Large intestine (tissue), 3 donors: ENCODE measurements around the gene LTBP1. TPM values are rescaled to one million over a fixed set of nuclear protein-coding genes. Genes with fewer than 3 reads are reported as not detected.

Experiments
- DNase-seq, 2 donors: peaks; one replicate each; pipeline versions ENCODE4 v3.0.0 to v3.0.0-alpha.2; 2013
- H3K27ac ChIP-seq: one replicate; pipeline ENCODE4 v1.5.1; 2013; ENCODE audit warnings: low read length
- H3K27me3 ChIP-seq: 2 replicates; pipeline ENCODE4 v1.6.1; 2013; ENCODE audit warnings: low read length; ENCODE audit not compliant: control insufficient read depth, insufficient read depth
- H3K36me3 ChIP-seq: 2 replicates; pipeline ENCODE4 v1.6.1; 2013; ENCODE audit warnings: low read length; ENCODE audit not compliant: control insufficient read depth, insufficient read depth
- H3K4me1 ChIP-seq: one replicate; pipeline ENCODE4 v1.6.1; 2013; ENCODE audit warnings: low read length; ENCODE audit not compliant: control insufficient read depth, insufficient read depth
- H3K4me3 ChIP-seq: one replicate; pipeline ENCODE4 v1.5.1; 2013; ENCODE audit warnings: low read length
- H3K9me3 ChIP-seq: one replicate; pipeline ENCODE4 v1.6.1; 2013; ENCODE audit warnings: mild to moderate bottlenecking, low read depth, low read length, moderate library complexity; ENCODE audit not compliant: control insufficient read depth
- WGBS: methylation state at CpG from one replicate; pipeline ENCODE4 v1.1.5; 2013; ENCODE audit warnings: low lambda C conversion rate; ENCODE audit not compliant: insufficient coverage; 5-methylcytosine and 5-hydroxymethylcytosine counted together
- polyA plus RNA-seq: library from polyadenylated mRNA; unstranded; fragments of 120-200 nt; gene quantifications from one replicate; pipeline ENCODE4 v1.2.1, GENCODE V29; 2013

The LTBP1 gene
- polyA plus RNA-seq, 1 donor = 22.9 TPM

GRCh38 chr2:33126958-33127357 lies 180.2 kb downstream of the LTBP1 start:
- H3K27me3 ChIP-seq = no peaks in the 10 kb centered on the region
- WGBS = 90% methylated on average over 3 of the region's 3 CpGs
- H3K9me3 ChIP-seq = no peaks in the 10 kb centered on the region
- H3K36me3 ChIP-seq = no peaks in the 10 kb centered on the region
- DNase-seq = no peak
- H3K27ac ChIP-seq = no peak overlapping the region
- H3K4me3 ChIP-seq = no peak overlapping the region
- H3K4me1 ChIP-seq = no peaks in the 10 kb centered on the region

GRCh38 chr2:33129263-33130053 lies 182.7 kb downstream of the LTBP1 start:
- Histone ChIP-seq H3K27me3 (no peaks in the 10 kb centered on the region), H3K36me3 (no peaks in the 10 kb centered on the region), H3K4me1 (no peaks in the 10 kb centered on the region), H3K27ac (no peak overlapping the region), H3K4me3 (no peak overlapping the region), H3K9me3 (no peaks in the 10 kb centered on the region)
- DNase-seq = no peak
- WGBS = 83% methylated on average over 1 of the region's 7 CpGs

GRCh38 chr2:33130054-33130447 lies 183.3 kb downstream of the LTBP1 start:
- Histone ChIP-seq H3K9me3 (no peaks in the 10 kb centered on the region), H3K4me3 (no peak overlapping the region), H3K27ac (no peak overlapping the region), H3K27me3 (no peaks in the 10 kb centered on the region), H3K4me1 (no peaks in the 10 kb centered on the region), H3K36me3 (no peaks in the 10 kb centered on the region)
- WGBS = no CpG with 5 or more reads among the region's 7 CpGs
- no peak for DNase-seq

- no peaks in the 10 kb centered on the region for H3K36me3 ChIP-seq
- H3K4me1 ChIP-seq = no peaks in the 10 kb centered on the region
- no peaks in the 10 kb centered on the region for H3K27me3 ChIP-seq
- no peak overlapping the region for H3K27ac ChIP-seq
- H3K4me3 ChIP-seq = no peak overlapping the region
- WGBS = no CpG with 5 or more reads among the region's 6 CpGs
- no peak for DNase-seq
- no peaks in the 10 kb centered on the region for H3K9me3 ChIP-seq
Measured at GRCh38 chr2:33130544-33130943, 183.8 kb downstream of the LTBP1 start.

GRCh38 chr2:33131111-33131510 lies 184.4 kb downstream of the LTBP1 start:
- Histone ChIP-seq H3K4me1 (no peaks in the 10 kb centered on the region), H3K9me3 (no peaks in the 10 kb centered on the region), H3K4me3 (no peak overlapping the region), H3K36me3 (no peaks in the 10 kb centered on the region), H3K27me3 (no peaks in the 10 kb centered on the region), H3K27ac (no peak overlapping the region)
- DNase-seq = no peak
- no CpG with 5 or more reads among the region's 4 CpGs for WGBS

GRCh38 chr2:33131749-33132148 lies 185.0 kb downstream of the LTBP1 start:
- H3K4me3 ChIP-seq = no peak overlapping the region
- no peaks in the 10 kb centered on the region for H3K27me3 ChIP-seq
- no peak for DNase-seq
- WGBS = 33% methylated on average over 1 of the region's 2 CpGs
- no peak overlapping the region for H3K27ac ChIP-seq
- H3K9me3 ChIP-seq = no peaks in the 10 kb centered on the region
- no peaks in the 10 kb centered on the region for H3K4me1 ChIP-seq
- H3K36me3 ChIP-seq = no peaks in the 10 kb centered on the region

GRCh38 chr2:33133454-33133952 lies 186.8 kb downstream of the LTBP1 start:
- Histone ChIP-seq H3K4me1 (no peaks in the 10 kb centered on the region), H3K9me3 (no peaks in the 10 kb centered on the region), H3K27ac (no peak overlapping the region), H3K36me3 (no peaks in the 10 kb centered on the region), H3K27me3 (no peaks in the 10 kb centered on the region), H3K4me3 (no peak overlapping the region)
- WGBS = 67% methylated on average over 3 of the region's 7 CpGs
- DNase-seq = no peak

GRCh38 chr2:33134086-33134771 lies 187.5 kb downstream of the LTBP1 start:
- Histone ChIP-seq H3K9me3 (no peaks in the 10 kb centered on the region), H3K4me3 (peak overlapping the region; percentile 24), H3K4me1 (no peaks in the 10 kb centered on the region), H3K27me3 (no peaks in the 10 kb centered on the region), H3K27ac (peak overlapping the region; percentile 41), H3K36me3 (no peaks in the 10 kb centered on the region)
- 70% methylated on average over 2 of the region's 14 CpGs for WGBS
- DNase-seq = peak; percentile 27 to 43

- 68% methylated on average over 4 of the region's 13 CpGs for WGBS
- H3K27me3 ChIP-seq = no peaks in the 10 kb centered on the region
- no peaks in the 10 kb centered on the region for H3K9me3 ChIP-seq
- no peaks in the 10 kb centered on the region for H3K36me3 ChIP-seq
- no peaks in the 10 kb centered on the region for H3K4me1 ChIP-seq
- DNase-seq = no peak
- peak overlapping the region; percentile 41 for H3K27ac ChIP-seq
- H3K4me3 ChIP-seq = peak overlapping the region; percentile 24
Measured at GRCh38 chr2:33134791-33135560, 188.2 kb downstream of the LTBP1 start.

GRCh38 chr2:33135645-33136044 lies 188.9 kb downstream of the LTBP1 start:
- Histone ChIP-seq H3K9me3 (no peaks in the 10 kb centered on the region), H3K36me3 (no peaks in the 10 kb centered on the region), H3K4me1 (no peaks in the 10 kb centered on the region), H3K27ac (no peak overlapping the region), H3K27me3 (no peaks in the 10 kb centered on the region), H3K4me3 (no peak overlapping the region)
- 100% methylated on average over 2 of the region's 4 CpGs for WGBS
- no peak for DNase-seq
